OCI-LY3 (cell line): ENCODE measurements around the gene TJP3.

ENCODE experiments used
- EZH2phosphoT487 ChIP-seq: fragments of 200-600 bp; shearing (Covaris generic); IDR thresholded peaks from 2 replicates; pipeline ENCODE4 v1.6.1; 2018; ENCODE audit warnings: antibody characterized with exemption, mixed run types, low read depth
- TF ChIP-seq, protein P1 (sequence below): fragments of 200-600, 300-600 bp; sonication (generic); IDR thresholded peaks from 2 replicates; pipeline ENCODE4 v1.5.1; 2014; ENCODE audit warnings: antibody characterized with exemption, low read length, low read depth

- TF ChIP-seq EZH2phosphoT487 = no peak
- TF ChIP-seq, protein P1, sequence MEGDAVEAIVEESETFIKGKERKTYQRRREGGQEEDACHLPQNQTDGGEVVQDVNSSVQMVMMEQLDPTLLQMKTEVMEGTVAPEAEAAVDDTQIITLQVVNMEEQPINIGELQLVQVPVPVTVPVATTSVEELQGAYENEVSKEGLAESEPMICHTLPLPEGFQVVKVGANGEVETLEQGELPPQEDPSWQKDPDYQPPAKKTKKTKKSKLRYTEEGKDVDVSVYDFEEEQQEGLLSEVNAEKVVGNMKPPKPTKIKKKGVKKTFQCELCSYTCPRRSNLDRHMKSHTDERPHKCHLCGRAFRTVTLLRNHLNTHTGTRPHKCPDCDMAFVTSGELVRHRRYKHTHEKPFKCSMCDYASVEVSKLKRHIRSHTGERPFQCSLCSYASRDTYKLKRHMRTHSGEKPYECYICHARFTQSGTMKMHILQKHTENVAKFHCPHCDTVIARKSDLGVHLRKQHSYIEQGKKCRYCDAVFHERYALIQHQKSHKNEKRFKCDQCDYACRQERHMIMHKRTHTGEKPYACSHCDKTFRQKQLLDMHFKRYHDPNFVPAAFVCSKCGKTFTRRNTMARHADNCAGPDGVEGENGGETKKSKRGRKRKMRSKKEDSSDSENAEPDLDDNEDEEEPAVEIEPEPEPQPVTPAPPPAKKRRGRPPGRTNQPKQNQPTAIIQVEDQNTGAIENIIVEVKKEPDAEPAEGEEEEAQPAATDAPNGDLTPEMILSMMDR = no peak
Measured at GRCh38 chr19:3768015-3768747, 60.0 kb downstream of the TJP3 start.
